K562 (cell line): Measurements from ENCODE around the gene TMEM86A. TPM values are rescaled to one million over a fixed set of nuclear protein-coding genes. Genes with fewer than 3 reads are reported as not detected.

ENCODE experiments used
- ATAC-seq: fragments of 200-7000 bp; cut with Tn5 transposase; 3 replicates; pipeline ENCODE4 v1.9.1; 2020; ENCODE audit warnings: moderate library complexity
- BruUV-seq: library from RNA; stranded (reverse); fragments of 400-500 nt; replicated peaks from 2 replicates; lab custom pipeline; 2021; lab: Mats Ljungman, UMichigan
- CTCF ChIA-PET: fragments of 300-600 bp; formaldehyde crosslinking; extraction: SDS; loops from one replicate; lab custom pipeline; 2021; ENCODE audit warnings: low intra/inter-chr PET ratio; lab: Yijun Ruan, JAX
- POLR2A ChIA-PET: fragments of 300-600, 350-650 bp; sonication (Branson Sonifier 250); formaldehyde crosslinking; extraction: SDS; loops from one replicate; lab custom pipeline; 2021; ENCODE audit warnings: antibody characterized with exemption, inconsistent platforms; lab: Yijun Ruan, JAX
- DNase-seq, 4 experiments: peaks; one replicate each; pipeline versions ENCODE4 v3.0.0 to v3.0.0-alpha.2; 2011 to 2018; ENCODE audit warnings: low spot score in 3 of 4, mixed read lengths in 3 of 4; ENCODE audit errors: extremely low read depth in 1 of 4
- FAIRE-seq: peaks from 2 replicates; lab custom pipeline; 2011; peaks lifted over from hg19 to GRCh38; lab: Jason Lieb, UNC
- H2AFZ ChIP-seq: 2 replicates; pipeline ENCODE4 v1.6.0; 2011; ENCODE audit warnings: low read depth, low read length, control low read depth, inconsistent platforms
- H3K27ac ChIP-seq: fragments of 200-600 bp; 3 replicates; pipeline ENCODE4 v1.8.0; 2011; ENCODE audit warnings: low read depth, mild to moderate bottlenecking, control low read depth, inconsistent platforms, low read length, moderate library complexity, mixed read lengths; ENCODE audit errors: extremely low read depth
- H3K27me3 ChIP-seq, 2 experiments: fragments of 300-600 bp in 1 of 2; 2 replicates in 1 of 2; 3 replicates in 1 of 2; pipeline versions ENCODE4 v1.6.0 to v1.8.0; 2011; ENCODE audit warnings: inconsistent platforms in 2 of 2, low read length in 2 of 2, mild to moderate bottlenecking in 1 of 2, mixed read lengths in 1 of 2, moderate library complexity in 1 of 2; ENCODE audit not compliant: control insufficient read depth in 2 of 2, insufficient read depth in 2 of 2
- H3K36me3 ChIP-seq: fragments of 300-600 bp; 3 replicates; pipeline ENCODE4 v1.8.0; 2011; ENCODE audit warnings: mild to moderate bottlenecking, low read length, inconsistent platforms; ENCODE audit not compliant: control insufficient read depth, insufficient read depth
- H3K4me1 ChIP-seq, 2 experiments: fragments of 200-600 bp in 1 of 2; replicated peaks in 1 of 2; 2 replicates in 1 of 2; 3 replicates in 1 of 2; pipeline versions ENCODE4 v1.5.1 to v1.8.0; 2011; ENCODE audit warnings: inconsistent platforms in 2 of 2, low read length in 2 of 2, mild to moderate bottlenecking in 1 of 2, mixed read lengths in 1 of 2, moderate library complexity in 1 of 2; ENCODE audit not compliant: control insufficient read depth in 2 of 2, insufficient read depth in 2 of 2
- H3K4me2 ChIP-seq: 2 replicates; pipeline ENCODE4 v1.6.1; 2011; ENCODE audit warnings: low read length, control low read depth, inconsistent platforms, mixed read lengths; ENCODE audit not compliant: insufficient read depth
- H3K4me3 ChIP-seq: fragments of 200-600 bp; sonication (generic), shearing (Covaris generic); 2 replicates; pipeline ENCODE4 v1.5.1; 2016; ENCODE audit warnings: control low read depth, inconsistent platforms
- H3K79me2 ChIP-seq: fragments of 200-600 bp; 3 replicates; pipeline ENCODE4 v1.8.0; 2011; ENCODE audit warnings: low read length, inconsistent platforms; ENCODE audit not compliant: control insufficient read depth, insufficient read depth
- H3K9ac ChIP-seq, 2 experiments: 2 replicates each; pipeline versions ENCODE4 v1.6.0 to v1.6.1; 2011; ENCODE audit warnings: low read depth in 2 of 2, low read length in 2 of 2, control low read depth in 1 of 2, inconsistent platforms in 1 of 2, mild to moderate bottlenecking in 1 of 2, mixed read lengths in 1 of 2; ENCODE audit not compliant: insufficient read depth in 1 of 2
- H3K9me1 ChIP-seq: one replicate; pipeline ENCODE4 v1.6.0; 2011; ENCODE audit warnings: inconsistent platforms, mild to moderate bottlenecking, low read length, moderate library complexity; ENCODE audit not compliant: control insufficient read depth, insufficient read depth
- H3K9me3 ChIP-seq: replicated peaks from 2 replicates; pipeline ENCODE4 v1.5.1; 2011; ENCODE audit warnings: low read depth, low read length, inconsistent platforms; ENCODE audit not compliant: control insufficient read depth, insufficient read depth
- H4K20me1 ChIP-seq: replicated peaks from 2 replicates; pipeline ENCODE4 v1.6.1; 2011; ENCODE audit warnings: low read length, inconsistent platforms, mixed read lengths; ENCODE audit not compliant: control insufficient read depth, insufficient read depth
- CSDE1 ChIP-seq, 2 experiments: fragments of 450-650 bp; IDR thresholded peaks; 2 replicates each; pipeline ENCODE4 v1.6.1; 2016; ENCODE audit warnings: mild to moderate bottlenecking in 1 of 2
- CTCF ChIP-seq, 3 experiments: IDR thresholded peaks in 2 of 3; conservative IDR thresholded peaks in 1 of 3; 2 replicates each; pipeline ENCODE4 v1.5.1; 2011 to 2012; ENCODE audit warnings: low read length in 3 of 3, mild to moderate bottlenecking in 3 of 3, control low read depth in 2 of 3, improper control_type of control experiment in 1 of 3, inconsistent platforms in 1 of 3, low read depth in 1 of 3, mixed read lengths in 1 of 3, moderate library complexity in 1 of 3; ENCODE audit not compliant: insufficient read depth in 2 of 3
- DNMT1 ChIP-seq: fragments of 450-650 bp; IDR thresholded peaks from 2 replicates; pipeline ENCODE4 v1.6.1; 2016; ENCODE audit warnings: antibody characterized with exemption, mild to moderate bottlenecking
- ELF1 ChIP-seq: fragments of 200-800 bp; sonication (Bioruptor generic); IDR thresholded peaks from 2 replicates; pipeline ENCODE4 v1.6.1; 2016; ENCODE audit warnings: missing genetic modification characterization, missing compliant biosample characterization
- FIP1L1 ChIP-seq: fragments of 200-400 bp; formaldehyde crosslinking; IDR thresholded peaks from 2 replicates; pipeline ENCODE4 v1.6.1; 2018; ENCODE audit warnings: mild to moderate bottlenecking, low read depth, low read length; ENCODE audit not compliant: poor library complexity, severe bottlenecking
- FOXP1 ChIP-seq: sonication (generic); formaldehyde crosslinking; IDR thresholded peaks from 2 replicates; pipeline ENCODE4 v1.8.0; 2022; ENCODE audit warnings: mild to moderate bottlenecking, missing genetic modification reagents
- GATAD2B ChIP-seq: fragments of 450-650 bp; IDR thresholded peaks from 2 replicates; pipeline ENCODE4 v1.6.1; 2017; ENCODE audit warnings: mild to moderate bottlenecking, borderline replicate concordance
- HNRNPUL1 ChIP-seq: fragments of 200-400 bp; formaldehyde crosslinking; IDR thresholded peaks from 2 replicates; pipeline ENCODE4 v1.6.1; 2017; ENCODE audit warnings: low read length
- KLF10 ChIP-seq: fragments of 250-450 bp; sonication (Bioruptor Pico); IDR thresholded peaks from 2 replicates; pipeline ENCODE4 v1.6.1; 2021; ENCODE audit warnings: matching md5 sums
- RBM25 ChIP-seq: fragments of 200-400 bp; formaldehyde crosslinking; IDR thresholded peaks from 2 replicates; pipeline ENCODE4 v1.6.1; 2018; ENCODE audit warnings: low read length, low read depth, moderate library complexity; ENCODE audit not compliant: severe bottlenecking
- SMARCA5 ChIP-seq: fragments of 450-650 bp; IDR thresholded peaks from 2 replicates; pipeline ENCODE4 v1.6.1; 2016
- SNRNP70 ChIP-seq: fragments of 200-400 bp; formaldehyde crosslinking; optimal IDR thresholded peaks from 2 replicates; pipeline ENCODE3; 2017; ENCODE audit warnings: low read depth, low read length
- SOX6 ChIP-seq: fragments of 450-650 bp; IDR thresholded peaks from 2 replicates; pipeline ENCODE4 v1.6.1; 2014; ENCODE audit warnings: mild to moderate bottlenecking
- TCFL5 ChIP-seq: fragments of 250-450 bp; sonication (Bioruptor Pico); conservative IDR thresholded peaks from 2 replicates; pipeline ENCODE4 v1.6.1; 2021; ENCODE audit warnings: mild to moderate bottlenecking, moderate library complexity, matching md5 sums
- TGIF2 ChIP-seq: sonication (generic); formaldehyde crosslinking; IDR thresholded peaks from 2 replicates; pipeline ENCODE4 v1.8.1; 2022; ENCODE audit warnings: mild to moderate bottlenecking, missing genetic modification reagents, moderate library complexity
- ZNF239 ChIP-seq: fragments of 250-450 bp; sonication (Bioruptor Pico); IDR thresholded peaks from 2 replicates; pipeline ENCODE4 v1.4.0; 2020; ENCODE audit warnings: mild to moderate bottlenecking
- ZNF408 ChIP-seq: fragments of 250-450 bp; sonication (Bioruptor Pico); IDR thresholded peaks from 2 replicates; pipeline ENCODE4 v1.4.0; 2020; ENCODE audit warnings: low read depth, mild to moderate bottlenecking, moderate library complexity
- ZNF507 ChIP-seq: conservative IDR thresholded peaks from 2 replicates; pipeline ENCODE4 v1.6.1; 2017; ENCODE audit warnings: missing genetic modification characterization, missing compliant biosample characterization
- WGBS: fragments of 100-300 bp; shearing (Covaris generic); methylation state at CpG from one replicate; pipeline ENCODE4 v1.1.6; 2016; ENCODE audit warnings: low coverage, mixed read lengths; ENCODE audit not compliant: insufficient coverage; ENCODE audit errors: missing lambda C conversion rate; 5-methylcytosine and 5-hydroxymethylcytosine counted together
- in situ Hi-C: fragments of 300-500 bp; cut with MboI; formaldehyde crosslinking; loops from 4 replicates; pipeline ENCODE4 v1.15.0; 2018; ENCODE audit warnings: inconsistent platforms, mixed read lengths
- intact Hi-C: fragments of 100-400 bp; cut with micrococcal nuclease; formaldehyde crosslinking; loops from 2 replicates; pipeline ENCODE4 v1.14.2; 2022
- polyA plus RNA-seq, 8 experiments: library from polyadenylated mRNA; depleted of rRNA in 4 of 8; stranded (reverse) in 5 of 8; unstranded in 3 of 8; fragments of >200 nt; fragmentation: Nextera tagmentation in 2 of 8; fragmentation: Illumina TruSeq in 1 of 8; extraction: Ambion mirVana in 2 of 8; extraction: Trizol in 1 of 8; gene quantifications; 2 replicates each; pipeline versions ENCODE4 v1.2.1 to v1.2.3, GENCODE V29; 2011 to 2014; ENCODE audit warnings: inconsistent platforms in 1 of 8, missing spikeins in 1 of 8
- total RNA-seq, 7 experiments: library from RNA; depleted of rRNA in 6 of 7; stranded (reverse); fragments of >200 nt in 6 of 7; fragmentation: Illumina TruSeq in 2 of 7; extraction: Trizol in 2 of 7; gene quantifications; 2 replicates each; pipeline versions ENCODE4 v1.2.1 to v1.2.3, GENCODE V29; 2011 to 2021; ENCODE audit warnings: low replicate concordance in 1 of 7
- TF ChIP-seq, protein P1 (sequence below): fragments of 450-650 bp; IDR thresholded peaks from 2 replicates; pipeline ENCODE4 v1.6.1; 2016
- TF ChIP-seq, protein P2 (sequence below): fragments of 250-450 bp; sonication (Bioruptor Pico); IDR thresholded peaks from 2 replicates; pipeline ENCODE4 v1.5.0; 2021; ENCODE audit warnings: mild to moderate bottlenecking, borderline replicate concordance

The TMEM86A gene
- total and polyA plus RNA-seq, 9 of the 15 experiments (the other 6 are each of a cell fraction or from before 2014, with no cell fraction given): 0.22 to 1.3 (median 0.40) TPM; not detected in 2

GRCh38 chr11:18741783-18742182, 43.2 kb downstream of the TMEM86A start:
- ChIA-PET CTCF (no interaction called here), POLR2A (no interaction called here)
- H2AFZ ChIP-seq: no peak overlapping the region
- no peak overlapping the region for H3K4me2 ChIP-seq
- DNase-seq (no peak), FAIRE-seq (no peak), ATAC-seq (no peak)
- no peak overlapping the region for H3K27ac ChIP-seq
- BruUV-seq: no TSS peak
- intact Hi-C loops: no loop called here
- no peaks in the 10 kb centered on the region for H3K36me3 ChIP-seq
- H3K9me1 ChIP-seq: no peaks in the 10 kb centered on the region
- H4K20me1 ChIP-seq: 0 out of 2 replicates have a peak, but pooled peaks cover 3% of the 10 kb centered on the region
- no peak overlapping the region for H3K9ac ChIP-seq
- no peaks in the 10 kb centered on the region for H3K9me3 ChIP-seq
- no peaks in the 10 kb centered on the region for H3K79me2 ChIP-seq
- H3K4me3 ChIP-seq: no peak overlapping the region
- no peaks in the 10 kb centered on the region for H3K4me1 ChIP-seq
- WGBS: 20% methylated on average over 3 of the region's 3 CpGs
- peaks cover 19 to 74% of the 10 kb centered on the region in 2 experiments for H3K27me3 ChIP-seq
- TF ChIP-seq DNMT1 (peak; percentile 58; the same call in 1 of the 2 replicates), ZNF408 (CRISPR knock-in tag) (no peak), SMARCA5 (peak; percentile 70; the same call in 1 of the 2 replicates), RBM25 (peak; percentile 94), CSDE1 (IDR thresholded peaks at IDR 0.05) (no peak), GATAD2B (no peak), SNRNP70 (no peak), ZNF507 (tag) (no peak), FOXP1 (no peak), SOX6 (no peak), ELF1 (tag) (no peak), HNRNPUL1 (no peak), FIP1L1 (no peak), TCFL5 (no peak), KLF10 (CRISPR knock-in tag) (no peak), ZNF239 (CRISPR knock-in tag) (peak; percentile 100), TGIF2 (CRISPR knock-in tag) (no peak), CTCF (IDR thresholded peaks at IDR 0.05 in 2 of 3, conservative IDR thresholded peaks at IDR 0.05 in 1 of 3; ENCODE audit: insufficient read depth in 2 of 3, low read depth in 1 of 3, low read length in 3 of 3) (peak in 1 of 3 experiments; percentile 29; a peak in 1 of 6 replicates)
- TF ChIP-seq, protein P1, sequence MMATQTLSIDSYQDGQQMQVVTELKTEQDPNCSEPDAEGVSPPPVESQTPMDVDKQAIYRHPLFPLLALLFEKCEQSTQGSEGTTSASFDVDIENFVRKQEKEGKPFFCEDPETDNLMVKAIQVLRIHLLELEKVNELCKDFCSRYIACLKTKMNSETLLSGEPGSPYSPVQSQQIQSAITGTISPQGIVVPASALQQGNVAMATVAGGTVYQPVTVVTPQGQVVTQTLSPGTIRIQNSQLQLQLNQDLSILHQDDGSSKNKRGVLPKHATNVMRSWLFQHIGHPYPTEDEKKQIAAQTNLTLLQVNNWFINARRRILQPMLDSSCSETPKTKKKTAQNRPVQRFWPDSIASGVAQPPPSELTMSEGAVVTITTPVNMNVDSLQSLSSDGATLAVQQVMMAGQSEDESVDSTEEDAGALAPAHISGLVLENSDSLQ: no peak
- TF ChIP-seq, protein P2, sequence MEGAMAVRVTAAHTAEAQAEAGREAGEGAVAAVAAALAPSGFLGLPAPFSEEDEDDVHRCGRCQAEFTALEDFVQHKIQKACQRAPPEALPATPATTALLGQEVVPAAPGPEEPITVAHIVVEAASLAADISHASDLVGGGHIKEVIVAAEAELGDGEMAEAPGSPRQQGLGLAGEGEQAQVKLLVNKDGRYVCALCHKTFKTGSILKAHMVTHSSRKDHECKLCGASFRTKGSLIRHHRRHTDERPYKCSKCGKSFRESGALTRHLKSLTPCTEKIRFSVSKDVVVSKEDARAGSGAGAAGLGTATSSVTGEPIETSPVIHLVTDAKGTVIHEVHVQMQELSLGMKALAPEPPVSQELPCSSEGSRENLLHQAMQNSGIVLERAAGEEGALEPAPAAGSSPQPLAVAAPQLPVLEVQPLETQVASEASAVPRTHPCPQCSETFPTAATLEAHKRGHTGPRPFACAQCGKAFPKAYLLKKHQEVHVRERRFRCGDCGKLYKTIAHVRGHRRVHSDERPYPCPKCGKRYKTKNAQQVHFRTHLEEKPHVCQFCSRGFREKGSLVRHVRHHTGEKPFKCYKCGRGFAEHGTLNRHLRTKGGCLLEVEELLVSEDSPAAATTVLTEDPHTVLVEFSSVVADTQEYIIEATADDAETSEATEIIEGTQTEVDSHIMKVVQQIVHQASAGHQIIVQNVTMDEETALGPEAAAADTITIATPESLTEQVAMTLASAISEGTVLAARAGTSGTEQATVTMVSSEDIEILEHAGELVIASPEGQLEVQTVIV (CRISPR knock-in tag): no peak
- in situ Hi-C loops: loop anchor here (25.0 kb wide), 1 partner anchor 204 kb away; the partner anchor contains the start of gene TSG101
